ENCODE results near the gene TSPO. TPM values are rescaled to one million over a fixed set of nuclear protein-coding genes. Genes with fewer than 3 reads are reported as not detected.

TSPO gene
- total RNA-seq, 1 donor from 2014 or later, result 115 TPM

GRCh38 chr22:43167001-43167589 lies 15.7 kb downstream of the TSPO start:
- Mint-ChIP-seq H3K9me3 (no peaks in the 10 kb centered on the region), H3K4me3 (no peak overlapping the region), H3K27ac (no peak overlapping the region), H3K27me3 (ENCODE audit: insufficient read depth) (no peaks in the 10 kb centered on the region), H3K36me3 (ENCODE audit: low read depth) (peaks cover 8% of the 10 kb centered on the region), H3K4me1 (ENCODE audit: low read depth) (no peaks in the 10 kb centered on the region)
- intact Hi-C loops (cut with micrococcal nuclease), result no loop called here
- no peak for DNase-seq (ENCODE audit: low spot score)

GRCh38 chr22:43168471-43169309 lies 17.3 kb downstream of the TSPO start:
- Mint-ChIP-seq H3K4me3 (no peak overlapping the region), H3K27ac (no peak overlapping the region), H3K4me1 (ENCODE audit: low read depth) (no peaks in the 10 kb centered on the region), H3K27me3 (ENCODE audit: insufficient read depth) (no peaks in the 10 kb centered on the region), H3K36me3 (ENCODE audit: low read depth) (peaks cover 15% of the 10 kb centered on the region), H3K9me3 (no peaks in the 10 kb centered on the region)
- DNase-seq (ENCODE audit: low spot score), result no peak
- intact Hi-C loops (cut with micrococcal nuclease), result no loop called here

- no peak for DNase-seq (ENCODE audit: low spot score)
- no peak overlapping the region for H3K27ac Mint-ChIP-seq
- H3K36me3 Mint-ChIP-seq (ENCODE audit: low read depth), result peaks cover 15% of the 10 kb centered on the region
- H3K27me3 Mint-ChIP-seq (ENCODE audit: insufficient read depth), result no peaks in the 10 kb centered on the region
- H3K9me3 Mint-ChIP-seq, result no peaks in the 10 kb centered on the region
- intact Hi-C loops (cut with micrococcal nuclease), result no loop called here
- H3K4me1 Mint-ChIP-seq (ENCODE audit: low read depth), result no peaks in the 10 kb centered on the region
- no peak overlapping the region for H3K4me3 Mint-ChIP-seq
These were observed 18.2 kb downstream of the TSPO start for GRCh38 chr22:43169310-43170130.

- intact Hi-C loops (cut with micrococcal nuclease), result no loop called here
- DNase-seq (ENCODE audit: low spot score), result no peak
- peaks cover 15% of the 10 kb centered on the region for H3K36me3 Mint-ChIP-seq (ENCODE audit: low read depth)
- H3K4me3 Mint-ChIP-seq, result no peak overlapping the region
- H3K9me3 Mint-ChIP-seq, result no peaks in the 10 kb centered on the region
- H3K27ac Mint-ChIP-seq, result no peak overlapping the region
- H3K27me3 Mint-ChIP-seq (ENCODE audit: insufficient read depth), result no peaks in the 10 kb centered on the region
- no peaks in the 10 kb centered on the region for H3K4me1 Mint-ChIP-seq (ENCODE audit: low read depth)
These were observed 18.7 kb downstream of the TSPO start for GRCh38 chr22:43170131-43170480.

GRCh38 chr22:43171019-43171491 lies 19.7 kb downstream of the TSPO start:
- no peak overlapping the region for H3K27ac Mint-ChIP-seq
- H3K4me3 Mint-ChIP-seq, result no peak overlapping the region
- no peak for DNase-seq (ENCODE audit: low spot score)
- intact Hi-C loops (cut with micrococcal nuclease), result no loop called here
- H3K27me3 Mint-ChIP-seq (ENCODE audit: insufficient read depth), result no peaks in the 10 kb centered on the region
- H3K36me3 Mint-ChIP-seq (ENCODE audit: low read depth), result peaks cover 16% of the 10 kb centered on the region
- H3K9me3 Mint-ChIP-seq, result no peaks in the 10 kb centered on the region
- H3K4me1 Mint-ChIP-seq (ENCODE audit: low read depth), result no peaks in the 10 kb centered on the region

GRCh38 chr22:43171607-43172006 lies 20.2 kb downstream of the TSPO start:
- no peak overlapping the region for H3K4me3 Mint-ChIP-seq
- intact Hi-C loops (cut with micrococcal nuclease), result no loop called here
- H3K36me3 Mint-ChIP-seq (ENCODE audit: low read depth), result peaks cover 18% of the 10 kb centered on the region
- H3K9me3 Mint-ChIP-seq, result no peaks in the 10 kb centered on the region
- no peaks in the 10 kb centered on the region for H3K27me3 Mint-ChIP-seq (ENCODE audit: insufficient read depth)
- H3K27ac Mint-ChIP-seq, result no peak overlapping the region
- no peaks in the 10 kb centered on the region for H3K4me1 Mint-ChIP-seq (ENCODE audit: low read depth)
- DNase-seq (ENCODE audit: low spot score), result no peak

- Mint-ChIP-seq H3K4me1 (ENCODE audit: low read depth) (no peaks in the 10 kb centered on the region), H3K9me3 (no peaks in the 10 kb centered on the region), H3K36me3 (ENCODE audit: low read depth) (peaks cover 18% of the 10 kb centered on the region), H3K27me3 (ENCODE audit: insufficient read depth) (no peaks in the 10 kb centered on the region), H3K27ac (no peak overlapping the region), H3K4me3 (no peak overlapping the region)
- DNase-seq (ENCODE audit: low spot score), result no peak
- intact Hi-C loops (cut with micrococcal nuclease), result no loop called here
These were observed 20.8 kb downstream of the TSPO start for GRCh38 chr22:43172191-43172590.

GRCh38 chr22:43173566-43173965 lies 22.2 kb downstream of the TSPO start:
- Mint-ChIP-seq H3K4me1 (ENCODE audit: low read depth) (no peaks in the 10 kb centered on the region), H3K27ac (no peak overlapping the region), H3K27me3 (ENCODE audit: insufficient read depth) (no peaks in the 10 kb centered on the region), H3K9me3 (no peaks in the 10 kb centered on the region), H3K36me3 (ENCODE audit: low read depth) (peaks cover 19% of the 10 kb centered on the region), H3K4me3 (no peak overlapping the region)
- DNase-seq (ENCODE audit: low spot score), result no peak
- intact Hi-C loops (cut with micrococcal nuclease), result no loop called here

GRCh38 chr22:43173976-43174720 lies 22.8 kb downstream of the TSPO start:
- no peak overlapping the region for H3K27ac Mint-ChIP-seq
- H3K27me3 Mint-ChIP-seq (ENCODE audit: insufficient read depth), result no peaks in the 10 kb centered on the region
- no peak for DNase-seq (ENCODE audit: low spot score)
- intact Hi-C loops (cut with micrococcal nuclease), result no loop called here
- no peaks in the 10 kb centered on the region for H3K9me3 Mint-ChIP-seq
- H3K4me3 Mint-ChIP-seq, result no peak overlapping the region
- peaks cover 22% of the 10 kb centered on the region for H3K36me3 Mint-ChIP-seq (ENCODE audit: low read depth)
- H3K4me1 Mint-ChIP-seq (ENCODE audit: low read depth), result no peaks in the 10 kb centered on the region

GRCh38 chr22:43174941-43175531 lies 23.7 kb downstream of the TSPO start:
- Mint-ChIP-seq H3K9me3 (no peaks in the 10 kb centered on the region), H3K4me3 (no peak overlapping the region), H3K27ac (no peak overlapping the region), H3K27me3 (ENCODE audit: insufficient read depth) (no peaks in the 10 kb centered on the region), H3K4me1 (ENCODE audit: low read depth) (no peaks in the 10 kb centered on the region), H3K36me3 (ENCODE audit: low read depth) (peaks cover 22% of the 10 kb centered on the region)
- intact Hi-C loops (cut with micrococcal nuclease), result no loop called here
- DNase-seq (ENCODE audit: low spot score), result no peak

GRCh38 chr22:43176090-43176489 lies 24.7 kb downstream of the TSPO start:
- no peak overlapping the region for H3K27ac Mint-ChIP-seq
- H3K36me3 Mint-ChIP-seq (ENCODE audit: low read depth), result peaks cover 16% of the 10 kb centered on the region

GRCh38 chr22:43177479-43177878 lies 26.1 kb downstream of the TSPO start:
- Mint-ChIP-seq H3K9me3 (no peaks in the 10 kb centered on the region), H3K4me3 (no peak overlapping the region), H3K27me3 (ENCODE audit: insufficient read depth) (no peaks in the 10 kb centered on the region), H3K27ac (no peak overlapping the region), H3K4me1 (ENCODE audit: low read depth) (no peaks in the 10 kb centered on the region), H3K36me3 (ENCODE audit: low read depth) (peaks cover 16% of the 10 kb centered on the region)
- intact Hi-C loops (cut with micrococcal nuclease), result no loop called here
- no peak for DNase-seq (ENCODE audit: low spot score)

More at GRCh38 chr22:43176090-43176489, 24.7 kb downstream of the TSPO start:
- no peak for DNase-seq (ENCODE audit: low spot score)
- Mint-ChIP-seq H3K27me3 (ENCODE audit: insufficient read depth) (no peaks in the 10 kb centered on the region), H3K4me3 (no peak overlapping the region), H3K9me3 (no peaks in the 10 kb centered on the region), H3K4me1 (ENCODE audit: low read depth) (no peaks in the 10 kb centered on the region)
- intact Hi-C loops (cut with micrococcal nuclease), result no loop called here

All from activated T-helper 1 cell treated with anti-CD3 and anti-CD28 coated beads, Interleukin-12 subunit alpha, Interleukin-12 subunit beta, Interleukin-2, Interleukin-4 antibody, amounts not matched to agents 30 ng/mL and 10 ng/mL and 1 ng/mL, durations not matched to agents 14 hours and 24 hours and 36 hours (primary cell).